DMS 273 (cell line): Measurements from ENCODE around the gene SRP68.
A peak's percentile ranks its signal among the peaks of the same experiment; 100 is the strongest.

Experiments
- DNase-seq: peaks from one replicate; lab custom pipeline; 2025; ENCODE audit not compliant: unreplicated experiment; lab: John Stamatoyannopoulos, UW

Gene SRP68

DNA sequence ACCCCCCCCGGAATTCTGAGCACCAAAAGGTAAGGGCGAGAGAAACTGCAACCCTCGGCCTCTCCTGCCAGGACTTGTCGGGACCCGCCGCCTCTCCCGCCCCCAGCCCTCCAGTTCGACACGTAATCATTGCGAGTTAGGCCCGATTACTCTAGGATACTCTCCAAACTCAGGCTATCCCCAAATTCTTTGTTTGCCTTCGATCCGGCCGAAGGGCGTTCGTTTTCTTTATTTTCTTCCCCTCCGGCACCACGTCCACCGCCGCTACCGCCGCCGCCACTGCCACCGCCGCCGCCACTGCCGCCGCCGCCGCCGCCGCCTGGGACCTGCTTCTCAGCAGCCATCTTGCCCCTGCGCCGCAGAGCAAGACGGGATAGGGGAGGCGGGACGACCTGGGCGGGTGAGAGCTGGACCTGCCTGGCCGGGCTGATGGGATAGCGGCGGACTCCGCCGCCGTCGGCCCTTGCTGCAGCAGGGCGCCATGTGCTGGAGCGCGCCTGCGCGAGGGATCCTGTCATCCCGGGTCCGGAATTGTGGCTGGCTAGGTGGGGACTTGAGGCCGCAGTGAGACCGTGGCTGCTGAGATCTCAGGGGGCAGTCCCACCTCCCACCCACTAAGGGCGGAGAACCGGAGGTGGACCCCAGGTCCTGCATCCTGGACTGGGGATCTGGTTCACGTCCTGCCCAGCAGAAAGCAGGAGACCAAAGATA lies at the start of gene SRP68:
TSS of gene SRP68 (minus strand) at position 370 of the 711 bp plus-strand sequence. CDS start at position 344, 26 bp downstream.
- peak; percentile 95 for DNase-seq

DNA sequence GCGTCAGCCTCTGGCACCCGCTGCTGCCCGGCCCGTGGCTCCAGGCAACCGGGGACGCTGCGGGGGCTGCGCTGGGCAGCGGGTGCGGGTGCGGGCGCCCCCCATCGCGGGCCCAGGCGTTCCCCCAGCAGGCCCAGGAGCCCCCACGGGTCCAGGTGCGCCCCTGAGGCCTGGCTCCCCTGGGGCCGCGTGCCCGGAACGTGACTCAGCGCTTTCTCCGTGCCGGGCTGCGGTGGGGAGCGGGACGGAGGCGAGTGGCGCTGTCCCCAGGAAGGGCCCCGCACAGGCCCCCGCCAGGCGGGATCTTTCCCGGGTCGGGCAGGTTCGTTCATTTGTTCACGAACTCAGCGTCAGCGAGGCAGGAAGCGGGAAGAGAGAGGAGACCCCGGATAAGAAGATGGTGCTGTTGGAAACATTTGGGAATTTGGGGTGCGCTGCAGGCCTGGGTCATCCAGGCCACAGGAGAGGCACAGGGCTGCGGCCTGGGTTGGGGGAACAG lies 49.7 kb upstream of the SRP68 start:
- no peak for DNase-seq

DNA sequence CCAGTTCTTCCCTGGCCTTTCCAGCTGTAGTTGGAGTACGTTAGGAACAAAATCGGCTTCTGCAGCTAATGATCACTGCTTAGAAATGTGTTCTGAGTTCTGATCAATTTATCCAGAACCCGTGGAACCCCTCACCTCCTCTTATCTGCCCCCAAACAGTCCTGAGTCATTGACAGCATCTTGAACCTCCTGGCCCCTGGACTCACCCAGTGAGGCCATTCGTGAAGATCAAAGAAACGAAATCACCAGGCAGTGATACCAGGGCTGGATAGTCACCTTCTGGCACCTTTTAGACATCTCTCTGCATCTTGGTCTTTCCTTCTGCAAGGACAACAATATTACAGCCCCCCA lies 48.3 kb upstream of the SRP68 start:
- DNase-seq = no peak

DNA sequence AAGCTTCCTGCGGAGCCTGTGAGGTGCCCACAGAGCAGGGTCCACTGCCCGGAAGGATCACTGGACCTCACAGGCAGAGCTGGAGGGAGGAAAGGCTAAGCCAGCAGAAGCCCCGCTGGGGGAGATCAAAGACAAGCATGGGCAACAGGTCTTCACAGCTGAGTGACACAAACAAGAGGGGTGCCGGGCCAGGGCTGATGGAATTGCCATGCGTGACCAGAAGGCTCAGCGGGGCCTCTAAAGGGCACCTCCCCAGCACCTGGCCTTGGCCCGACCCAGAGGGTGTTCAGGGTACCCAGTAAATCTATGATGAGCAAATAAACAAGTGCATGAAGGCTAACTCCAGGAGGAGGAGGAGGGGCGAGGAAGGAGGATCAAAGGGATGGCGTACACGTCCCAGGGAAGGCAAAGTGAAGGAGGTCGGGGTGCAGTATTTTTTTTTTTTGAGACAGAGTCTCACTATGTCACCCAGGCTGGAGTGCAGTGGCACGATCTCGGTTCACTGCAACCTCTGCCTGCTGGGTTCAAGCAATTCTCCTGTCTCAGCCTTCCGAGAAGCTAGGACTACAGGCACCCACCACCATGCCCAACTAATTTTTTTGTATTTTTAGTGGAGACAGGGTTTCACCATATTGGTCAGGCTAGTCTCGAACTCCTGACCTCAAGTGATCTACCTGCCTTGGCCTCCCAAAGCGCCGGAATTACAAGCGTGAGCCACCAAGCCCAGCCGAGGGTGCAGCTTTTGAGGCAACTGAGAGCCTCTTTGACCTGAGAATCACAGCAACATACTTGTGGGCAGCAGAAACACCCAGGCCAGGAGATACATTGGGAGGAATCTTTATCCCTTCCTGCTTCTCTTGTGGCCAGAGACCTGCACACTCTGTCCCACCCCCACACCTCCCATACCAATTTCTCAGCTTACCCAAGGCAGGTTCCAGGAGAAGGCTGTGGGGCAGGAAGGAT lies 47.4 kb upstream of the SRP68 start:
- DNase-seq = no peak

DNA sequence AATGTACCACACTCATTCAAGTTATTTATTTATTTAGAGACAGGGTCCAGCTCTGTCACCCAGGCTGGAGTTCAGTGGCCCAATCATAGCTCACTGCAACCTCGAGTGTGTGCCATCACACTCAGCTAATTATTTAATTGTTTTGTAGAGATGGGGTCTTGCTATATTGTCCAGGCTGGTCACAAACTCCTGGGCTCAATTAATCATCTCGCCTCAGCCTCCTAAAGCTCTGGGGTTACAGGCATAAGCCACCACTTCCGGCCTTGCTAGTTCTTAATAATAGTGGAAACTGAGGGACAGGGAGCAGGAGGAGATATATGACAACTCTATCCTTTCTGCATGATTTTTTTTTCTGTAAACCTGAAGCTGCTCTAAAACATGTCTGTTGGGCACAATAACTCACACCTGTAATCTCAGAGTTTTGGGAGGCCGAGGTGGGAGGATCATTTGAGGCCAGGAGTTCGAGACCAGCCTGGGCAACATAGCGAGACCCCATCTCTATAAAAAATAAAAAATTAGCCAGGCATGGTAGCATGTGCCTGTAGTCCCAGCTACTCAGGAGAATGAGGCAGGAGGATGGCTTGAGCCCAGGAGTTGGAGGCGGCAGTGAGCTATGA lies 42.9 kb upstream of the SRP68 start:
- DNase-seq = no peak

DNA sequence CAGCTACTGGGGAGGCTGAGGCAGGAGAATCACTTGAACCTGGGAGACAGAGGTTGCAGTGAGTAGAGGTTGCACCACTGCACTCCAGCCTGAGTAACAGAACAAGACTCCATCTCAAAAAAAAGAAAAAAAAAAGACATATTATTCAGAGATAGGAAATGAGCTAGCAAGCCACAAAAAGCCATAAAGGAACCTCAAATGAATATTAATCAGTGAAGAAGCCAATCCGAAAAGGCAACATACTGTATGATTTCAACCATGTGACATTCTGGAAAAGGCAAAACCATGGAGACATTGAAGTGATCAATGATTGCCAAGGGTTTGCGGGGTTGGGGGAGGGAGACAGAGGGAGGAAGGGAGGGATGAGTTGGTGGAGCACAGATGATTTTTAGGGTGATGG lies 39.6 kb upstream of the SRP68 start:
- no peak for DNase-seq

DNA sequence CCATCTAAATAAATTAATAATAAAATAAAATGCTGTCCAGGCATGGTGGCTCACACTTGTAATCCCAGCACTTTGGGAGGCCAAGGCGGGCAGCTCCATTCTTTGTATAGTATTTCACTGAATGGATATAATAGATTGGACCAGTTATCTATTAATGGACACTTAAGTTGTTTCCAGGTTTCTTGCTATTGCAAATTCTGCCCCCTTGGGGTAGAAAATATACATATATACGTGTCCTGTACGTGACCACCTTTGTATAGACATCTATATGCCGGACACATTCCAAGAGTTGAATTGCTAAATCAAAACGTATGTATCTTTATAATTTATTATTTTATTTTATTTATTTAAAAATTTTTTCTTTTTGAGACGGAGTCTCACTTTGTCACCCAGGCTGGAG lies 35.2 kb upstream of the SRP68 start:
- DNase-seq = peak; percentile 40

DNA sequence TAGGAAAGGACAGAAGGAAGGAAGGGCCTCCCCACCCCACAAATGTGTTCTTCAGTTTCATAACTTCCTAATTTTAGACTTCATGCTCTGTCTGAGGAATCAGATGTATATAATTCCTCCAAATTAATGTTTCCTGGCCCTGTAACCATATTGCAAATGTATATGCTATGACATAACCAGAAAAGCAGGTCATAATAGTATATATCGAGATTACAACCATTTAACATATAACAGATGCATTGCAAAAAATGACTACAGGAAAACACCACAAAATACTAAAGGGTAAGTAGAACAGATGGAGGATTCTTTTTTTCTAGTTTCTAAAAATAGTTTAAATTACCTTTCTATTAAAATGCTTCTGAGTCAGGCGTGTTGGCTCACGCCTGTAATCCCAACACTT lies 34.4 kb upstream of the SRP68 start:
- peak; percentile 57 for DNase-seq

DNA sequence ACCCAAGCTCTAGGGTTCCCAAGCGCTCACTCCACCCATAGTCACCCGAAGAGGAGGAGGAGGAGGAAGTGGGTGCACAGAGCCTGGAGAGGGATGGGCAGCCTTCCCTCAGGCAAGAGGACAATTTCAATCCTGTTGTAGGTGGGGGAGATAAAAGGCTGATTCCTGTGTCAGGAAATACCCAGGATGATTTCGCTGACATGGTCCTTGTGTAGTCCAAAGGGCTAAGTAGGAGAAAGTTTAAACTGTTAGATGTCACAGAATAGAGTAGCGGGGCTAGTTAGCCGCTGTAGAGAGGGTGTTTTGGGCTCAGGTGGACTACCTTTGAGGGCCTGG lies 32.5 kb upstream of the SRP68 start:
- DNase-seq = no peak

DNA sequence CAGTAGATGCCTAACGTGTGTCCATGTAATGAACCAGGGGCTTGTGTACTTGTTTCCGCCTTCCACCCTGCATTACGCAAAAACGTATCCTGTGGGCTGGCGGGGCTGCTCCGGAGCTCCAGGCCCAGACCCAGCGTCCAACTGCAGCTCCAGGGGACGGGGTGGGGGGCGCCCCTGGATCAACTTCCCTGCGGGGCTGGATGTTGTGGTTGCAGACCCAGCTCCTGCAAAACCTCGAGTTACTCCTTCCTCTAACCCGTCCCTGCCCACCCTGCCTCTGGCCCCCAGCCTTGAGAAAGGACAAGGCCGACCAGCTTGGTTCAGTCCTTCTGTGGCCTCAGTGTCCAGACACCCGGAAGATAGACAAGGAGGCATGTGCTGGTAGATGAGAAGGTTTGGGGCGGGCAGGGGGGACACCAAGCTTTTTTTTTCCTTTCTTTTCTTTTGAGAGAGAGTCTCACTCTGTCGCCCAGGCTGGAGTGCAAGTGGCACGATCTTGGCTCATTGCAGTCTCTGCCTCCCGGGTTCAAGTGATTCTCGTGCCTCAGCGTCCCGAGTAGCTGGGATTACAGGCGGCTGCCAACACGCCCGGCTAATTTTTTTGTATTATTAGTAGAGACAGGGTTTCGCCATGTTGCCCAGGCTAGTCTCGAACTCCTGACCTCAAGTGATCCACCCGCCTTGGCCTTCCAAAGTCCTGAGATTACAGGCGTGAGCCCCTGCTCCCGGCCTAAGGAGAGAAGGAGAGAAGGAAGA lies 32.0 kb upstream of the SRP68 start:
- no peak for DNase-seq

DNA sequence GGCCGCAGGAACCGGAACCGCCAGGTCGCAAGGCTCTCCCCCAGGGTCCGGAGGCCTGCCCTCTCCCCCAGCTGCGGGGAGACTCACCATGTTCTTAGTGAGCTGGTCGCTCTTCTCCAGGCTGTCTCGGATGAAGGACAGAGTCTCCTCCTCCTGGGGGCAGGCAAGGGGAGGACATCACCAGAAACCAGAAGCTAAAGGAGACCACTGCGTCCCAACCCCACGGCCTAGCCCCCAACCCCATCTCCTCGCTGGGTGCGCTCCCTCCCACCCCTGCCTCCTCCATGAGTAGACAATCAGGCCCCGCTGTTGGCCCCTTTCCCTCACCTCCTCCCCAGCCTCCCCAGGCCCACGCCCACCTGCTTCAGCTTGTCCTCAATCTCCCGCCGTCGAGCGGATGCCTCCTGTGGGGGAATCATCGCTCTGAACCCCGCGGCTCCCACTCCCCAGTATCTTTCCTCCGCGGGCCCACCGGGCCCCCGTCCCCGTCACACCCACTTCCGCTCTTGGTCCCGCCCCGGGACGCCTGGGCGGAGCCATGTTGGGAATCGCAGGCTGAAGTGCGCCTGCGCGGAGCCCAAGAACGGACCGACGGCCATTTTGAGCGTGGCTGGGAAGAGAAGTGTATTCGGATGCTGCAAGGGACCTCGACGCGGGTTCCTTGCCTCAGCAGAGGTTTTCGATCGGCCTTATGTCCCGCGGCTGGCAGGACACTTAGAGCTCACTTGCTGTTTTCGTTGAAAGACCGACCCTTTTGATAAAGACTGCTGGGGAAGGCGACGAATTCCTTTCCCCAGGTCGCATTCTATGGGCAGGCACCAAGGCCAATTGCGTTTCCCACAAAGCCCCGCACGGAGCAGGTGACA lies 31.2 kb upstream of the SRP68 start, which contains the start of gene EXOC7:
TSS of gene EXOC7 (minus strand) at position 514 of the 866 bp plus-strand sequence. CDS start at position 419, 95 bp downstream.
- peak; percentile 98 for DNase-seq

DNA sequence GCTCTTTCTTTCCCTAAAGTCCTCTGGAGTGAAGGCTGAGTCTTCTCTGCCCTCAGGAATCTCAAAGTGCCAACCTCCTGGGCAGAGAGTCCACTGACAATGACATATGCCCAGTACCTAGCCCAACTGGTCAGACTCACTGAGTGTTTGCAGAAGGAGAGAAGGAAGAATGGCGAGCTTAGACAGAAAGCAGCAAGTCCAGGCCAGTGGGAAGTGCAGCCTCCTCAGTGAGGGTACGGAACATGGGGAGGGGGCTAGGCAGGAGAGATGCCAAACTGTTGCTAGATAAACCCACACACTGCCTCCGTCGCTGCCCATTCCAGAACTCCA lies 30.6 kb upstream of the SRP68 start:
- DNase-seq = no peak

DNA sequence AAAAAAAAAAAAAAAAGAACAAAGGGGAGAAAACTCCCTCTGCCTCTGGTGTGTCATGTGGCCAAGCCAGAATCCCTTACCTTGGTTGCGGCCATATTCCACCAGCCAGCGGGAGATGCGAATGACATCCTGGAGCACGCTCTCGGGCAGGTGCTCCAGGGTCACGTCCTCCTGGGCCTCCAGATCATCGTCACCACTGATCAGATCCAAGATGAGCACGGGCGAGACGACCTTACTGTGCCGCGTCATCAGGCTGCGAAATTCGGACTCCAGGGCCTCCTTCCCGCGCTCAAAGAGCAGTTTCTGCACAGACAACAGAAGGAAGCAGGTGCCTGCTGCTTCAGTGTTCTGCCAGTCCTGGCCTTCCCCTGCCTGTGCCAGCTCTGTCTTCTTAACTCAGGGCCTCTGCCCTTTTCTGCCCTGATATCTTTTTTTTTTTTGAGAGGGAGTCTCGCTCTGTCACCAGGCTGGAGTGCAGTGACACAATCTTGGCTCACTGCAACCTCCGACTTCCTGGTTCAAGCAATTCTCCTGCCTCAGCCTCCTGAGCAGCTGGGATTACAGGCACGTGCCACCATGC lies 25.5 kb upstream of the SRP68 start:
- no peak for DNase-seq

DNA sequence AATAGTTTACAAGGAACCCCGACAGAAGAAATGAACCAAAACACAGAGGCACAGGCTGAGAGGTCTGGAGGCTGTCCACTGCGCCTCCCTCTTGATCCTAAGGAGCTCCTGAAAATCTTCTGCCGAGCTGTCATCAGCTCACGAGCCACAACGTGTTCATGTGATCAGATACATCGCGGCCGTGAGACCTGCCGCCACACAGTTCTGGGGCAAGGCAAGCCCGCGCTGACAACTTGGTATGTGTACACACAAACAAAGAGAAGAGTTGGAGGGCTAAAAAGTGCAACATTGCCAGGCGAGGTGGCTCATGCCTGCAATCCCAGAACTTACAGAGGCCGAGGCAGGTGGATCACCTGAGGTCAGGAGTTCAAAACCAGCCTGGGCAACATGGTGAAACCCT lies 23.6 kb upstream of the SRP68 start:
- no peak for DNase-seq

DNA sequence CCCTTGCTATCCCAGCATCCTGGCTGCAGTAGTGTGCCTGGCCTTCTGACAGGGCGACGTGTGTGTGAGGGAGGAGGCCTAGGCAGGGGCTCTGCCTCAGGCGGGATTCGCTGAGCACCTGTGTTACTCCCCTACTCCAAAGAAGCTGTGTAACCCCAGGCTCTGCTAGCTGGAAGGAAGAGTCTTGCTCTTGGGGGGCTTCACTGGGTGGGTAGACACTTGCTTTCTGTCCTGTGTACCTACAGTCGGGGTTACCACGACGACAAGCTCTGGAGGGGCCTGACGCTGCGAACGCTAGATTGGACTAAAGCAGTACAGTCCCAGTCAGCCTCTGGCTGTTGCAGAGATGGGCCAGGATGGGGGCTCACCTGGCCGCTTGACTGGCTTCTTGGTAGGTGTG lies 21.7 kb upstream of the SRP68 start:
- no peak for DNase-seq

DNA sequence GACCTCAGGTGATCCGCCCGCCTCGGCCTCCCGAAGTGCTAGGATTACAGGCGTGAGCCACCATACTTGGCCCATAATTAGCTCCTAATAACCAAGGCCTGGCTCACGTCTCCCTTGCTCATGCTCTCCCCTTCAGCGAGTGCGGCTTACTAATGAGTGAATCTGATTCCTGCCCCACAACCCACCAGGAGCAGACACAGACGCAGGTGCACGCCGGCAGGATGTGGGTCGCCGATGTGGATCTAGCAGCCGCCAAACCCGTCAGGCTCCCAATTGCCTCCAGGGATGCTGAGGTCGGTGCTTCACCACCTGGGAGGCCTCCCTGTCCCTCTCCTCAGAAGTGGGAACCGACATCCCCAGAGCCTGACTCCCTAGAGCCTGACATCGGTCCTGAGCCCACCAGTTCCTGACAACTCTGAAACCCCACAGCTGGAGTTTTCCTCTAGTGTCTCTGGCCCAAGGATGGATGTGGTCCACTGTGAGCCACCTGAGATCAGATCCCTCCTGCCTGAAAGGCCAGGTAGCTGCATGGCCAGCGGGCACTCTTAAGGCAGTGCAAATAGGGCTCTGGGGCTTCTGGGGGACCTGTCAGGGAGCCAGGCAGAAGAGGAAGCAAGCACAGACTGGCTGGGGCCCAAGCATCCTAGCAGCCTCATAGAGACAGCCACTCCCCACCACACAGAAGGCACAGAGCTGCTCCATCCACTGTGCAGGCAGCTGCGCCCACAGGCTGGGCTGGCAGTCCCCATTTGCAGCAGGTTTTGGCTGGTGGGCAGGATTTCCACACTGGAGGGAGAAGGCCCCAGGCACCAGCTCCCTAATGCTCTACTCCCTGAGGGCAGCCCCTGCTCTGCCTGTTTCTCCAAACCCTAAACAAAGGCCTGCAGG lies 20.5 kb upstream of the SRP68 start:
- DNase-seq = no peak

DNA sequence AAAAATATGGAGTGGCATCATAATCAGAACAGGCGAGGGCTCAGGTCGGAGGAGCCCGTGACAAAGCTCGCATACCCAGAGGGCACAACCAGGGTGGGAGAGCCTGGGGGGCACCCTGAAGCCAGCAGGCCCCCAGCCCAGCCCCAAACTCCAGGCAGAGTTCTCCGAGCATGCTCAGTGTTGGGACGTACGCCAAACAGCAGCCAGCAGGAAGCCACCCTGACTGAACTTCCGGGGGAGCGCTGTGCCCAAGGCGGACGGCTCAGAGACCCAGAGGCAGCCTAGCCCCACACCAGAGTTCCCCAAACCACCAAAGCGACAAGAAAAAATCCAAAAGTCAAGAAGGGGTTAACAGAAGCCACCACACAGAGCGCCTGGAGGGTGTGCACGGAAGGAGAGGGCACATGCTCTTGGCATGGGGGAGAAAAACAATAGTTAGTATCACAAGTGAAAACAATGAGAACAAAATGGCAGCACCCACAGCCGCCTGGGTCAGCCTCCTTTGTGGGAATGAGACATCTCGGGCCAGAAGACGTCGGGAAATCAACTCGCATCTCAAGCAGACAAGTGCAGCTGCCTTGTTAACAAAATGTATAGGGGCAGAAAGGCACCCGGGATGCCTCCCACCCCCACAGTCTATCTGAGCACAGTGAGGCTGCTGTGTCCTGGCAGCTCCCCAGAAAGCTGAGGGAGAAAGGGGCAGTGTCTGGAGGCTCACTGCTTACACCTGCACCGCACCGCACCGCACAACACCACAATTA lies 19.4 kb upstream of the SRP68 start:
- no peak for DNase-seq

DNA sequence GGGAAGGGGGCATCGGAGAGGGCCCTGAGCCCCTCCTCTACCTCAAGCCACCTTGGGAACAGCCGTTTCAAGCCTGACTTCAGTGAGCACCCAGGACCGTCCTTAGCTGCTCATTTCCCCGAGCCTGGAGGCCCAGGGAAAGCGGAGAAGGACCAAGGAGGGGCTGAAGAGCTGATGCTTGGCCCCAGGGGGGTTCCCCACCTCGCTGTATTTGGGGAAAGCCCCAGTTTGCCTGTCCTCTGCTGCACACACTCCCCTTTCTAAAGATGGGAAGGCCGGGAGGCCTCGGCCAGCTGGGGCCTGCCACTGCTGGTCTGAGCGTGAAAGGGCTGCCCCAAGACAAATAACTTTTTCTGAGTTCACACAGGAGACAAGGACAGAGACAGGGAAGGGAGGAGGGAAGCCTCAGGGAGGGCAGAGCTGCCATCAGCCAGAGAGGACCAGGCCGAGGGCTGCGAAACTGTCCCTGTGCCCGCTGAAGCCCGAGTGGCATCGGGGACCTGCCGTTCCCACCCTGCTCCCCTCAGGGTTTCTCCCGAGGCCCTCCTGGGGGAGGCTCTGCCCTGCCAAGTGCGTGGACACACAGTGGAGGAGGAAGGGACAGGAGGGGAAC lies 18.3 kb upstream of the SRP68 start:
- no peak for DNase-seq
